ENCODE data around the gene ANXA4. TPM values are rescaled to one million over a fixed set of nuclear protein-coding genes. Genes with fewer than 3 reads are reported as not detected.
A peak's percentile ranks its signal among the peaks of the same experiment; 100 is the strongest.

ANXA4 gene
- total RNA-seq, 4 donors from 2014 or later: 33.3 to 125 (median 99.4) TPM

DNA sequence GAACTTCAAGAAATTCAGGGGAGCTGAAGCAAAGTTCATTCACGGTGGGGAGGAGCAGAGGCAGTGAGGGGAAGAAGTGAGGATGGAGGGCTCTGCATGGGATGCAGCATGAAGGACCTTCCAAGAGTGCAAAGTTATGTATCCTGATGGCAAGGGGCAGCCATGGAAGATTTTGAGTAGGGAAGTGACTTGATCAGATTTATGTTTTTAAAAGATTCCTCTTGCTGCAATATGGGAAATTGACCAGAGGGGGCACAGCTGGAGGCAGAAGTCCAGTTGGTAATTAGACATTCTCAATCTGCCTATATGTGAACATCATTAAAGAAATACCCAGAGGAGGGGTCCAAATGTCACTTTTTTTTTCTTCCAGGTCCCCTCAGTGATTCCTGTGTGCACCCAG lies 21.5 kb upstream of the ANXA4 start:
- intact Hi-C loops (cut with DNase I; ENCODE audit: low total_unique reads) (no loop called here), in situ Hi-C loops (cut with MboI; ENCODE audit: low pct_ligation_motif_present in 1 of 4, low pct_unique_long_range_greater_than_20kb in 1 of 4, low sequenced_read_pairs in 3 of 4) (loop anchor here in 1 of 4 donors (10.0 to 25.0 kb wide), 2 partner anchors 94 to 158 kb away; no protein-coding TSS in a partner anchor)
- H3K36me3 ChIP-seq: no peaks in the 10 kb centered on the region
- no peaks in the 10 kb centered on the region for H3K9me3 ChIP-seq
- no peak overlapping the region for H3K4me3 ChIP-seq
- 61% methylated on average over 1 of the region's 1 CpG; no CpG with 5 or more reads in 1 of the 2 donors for WGBS, 2 donors (ENCODE audit: low coverage in 1 of 2)
- peaks cover 0 to 4% (median 2%) of the 10 kb centered on the region in 4 donors for H3K4me1 ChIP-seq
- TF ChIP-seq, protein P1, sequence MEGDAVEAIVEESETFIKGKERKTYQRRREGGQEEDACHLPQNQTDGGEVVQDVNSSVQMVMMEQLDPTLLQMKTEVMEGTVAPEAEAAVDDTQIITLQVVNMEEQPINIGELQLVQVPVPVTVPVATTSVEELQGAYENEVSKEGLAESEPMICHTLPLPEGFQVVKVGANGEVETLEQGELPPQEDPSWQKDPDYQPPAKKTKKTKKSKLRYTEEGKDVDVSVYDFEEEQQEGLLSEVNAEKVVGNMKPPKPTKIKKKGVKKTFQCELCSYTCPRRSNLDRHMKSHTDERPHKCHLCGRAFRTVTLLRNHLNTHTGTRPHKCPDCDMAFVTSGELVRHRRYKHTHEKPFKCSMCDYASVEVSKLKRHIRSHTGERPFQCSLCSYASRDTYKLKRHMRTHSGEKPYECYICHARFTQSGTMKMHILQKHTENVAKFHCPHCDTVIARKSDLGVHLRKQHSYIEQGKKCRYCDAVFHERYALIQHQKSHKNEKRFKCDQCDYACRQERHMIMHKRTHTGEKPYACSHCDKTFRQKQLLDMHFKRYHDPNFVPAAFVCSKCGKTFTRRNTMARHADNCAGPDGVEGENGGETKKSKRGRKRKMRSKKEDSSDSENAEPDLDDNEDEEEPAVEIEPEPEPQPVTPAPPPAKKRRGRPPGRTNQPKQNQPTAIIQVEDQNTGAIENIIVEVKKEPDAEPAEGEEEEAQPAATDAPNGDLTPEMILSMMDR (IDR thresholded peaks at IDR 0.05): peak in 2 of 5 experiments; percentile 22 to 24
- TF ChIP-seq POLR2A (IDR thresholded peaks at IDR 0.05): no peak
- H3K27me3 ChIP-seq: no peaks in the 10 kb centered on the region
- DNase-seq: no peak
- no peak overlapping the region for H3K27ac ChIP-seq

DNA sequence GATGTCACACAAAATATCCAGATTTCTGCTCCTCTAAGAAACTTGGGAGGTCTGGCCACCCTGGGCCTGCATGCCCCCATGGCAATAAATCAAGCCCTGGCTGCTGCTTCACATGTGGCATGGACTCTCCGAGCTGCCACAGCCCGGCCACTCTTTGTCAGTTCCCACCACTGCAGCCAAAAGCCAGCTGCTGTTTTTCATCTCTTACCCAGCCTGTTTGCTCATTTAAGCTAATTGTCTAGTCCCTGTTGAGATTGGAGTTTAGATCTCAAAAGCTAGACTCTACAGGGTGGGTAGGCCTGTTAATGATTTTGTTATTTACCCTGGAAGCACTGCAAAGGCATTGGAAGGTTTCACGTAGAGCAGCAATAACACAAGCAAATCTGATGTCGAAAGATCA lies 20.9 kb upstream of the ANXA4 start:
- DNase-seq: no peak
- Histone ChIP-seq H3K36me3 (no peaks in the 10 kb centered on the region), H3K9me3 (no peaks in the 10 kb centered on the region), H3K27me3 (no peaks in the 10 kb centered on the region), H3K27ac (no peak overlapping the region), H3K4me3 (no peak overlapping the region), H3K4me1 (peaks cover 0 to 4% (median 2%) of the 10 kb centered on the region in 4 donors)
- TF ChIP-seq, protein P1 (IDR thresholded peaks at IDR 0.05): no peak
- TF ChIP-seq POLR2AphosphoS5 (IDR thresholded peaks at IDR 0.05): no peak
- TF ChIP-seq POLR2A (IDR thresholded peaks at IDR 0.05): no peak
- no peak for TF ChIP-seq EP300 (IDR thresholded peaks at IDR 0.05; ENCODE audit: low read depth)
- intact Hi-C loops (cut with DNase I; ENCODE audit: low total_unique reads) (no loop called here), in situ Hi-C loops (cut with MboI; ENCODE audit: low pct_ligation_motif_present in 1 of 4, low pct_unique_long_range_greater_than_20kb in 1 of 4, low sequenced_read_pairs in 3 of 4) (loop anchor here in 1 of 4 donors (10.0 to 25.0 kb wide), 2 partner anchors 94 to 159 kb away; no protein-coding TSS in a partner anchor)
- WGBS, 2 donors (ENCODE audit: low coverage in 1 of 2): 80 to 84% methylated on average over 1 to 4 of the region's 4 CpGs

DNA sequence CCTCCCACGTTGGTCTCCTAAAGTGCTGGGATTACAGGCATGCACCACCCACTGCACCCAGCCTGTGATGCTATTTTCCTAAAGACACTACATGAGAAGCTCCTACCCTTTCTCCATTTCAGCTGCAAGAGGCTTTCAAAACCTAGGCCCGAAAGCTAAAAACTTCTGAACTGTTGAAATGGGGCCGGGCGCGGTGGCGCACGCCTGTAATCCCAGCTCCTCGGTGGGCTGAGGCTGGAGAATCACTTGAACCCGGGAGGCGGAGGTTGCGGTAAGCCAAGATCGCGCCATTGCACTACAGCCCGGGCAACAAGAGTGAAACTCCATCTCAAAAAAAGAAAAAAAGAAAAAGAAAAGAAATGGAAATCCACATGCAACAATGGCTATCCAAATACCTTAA lies 18.1 kb upstream of the ANXA4 start:
- WGBS, 2 donors (ENCODE audit: low coverage in 1 of 2): 95 to 100% methylated on average over 2 to 14 of the region's 14 CpGs

DNA sequence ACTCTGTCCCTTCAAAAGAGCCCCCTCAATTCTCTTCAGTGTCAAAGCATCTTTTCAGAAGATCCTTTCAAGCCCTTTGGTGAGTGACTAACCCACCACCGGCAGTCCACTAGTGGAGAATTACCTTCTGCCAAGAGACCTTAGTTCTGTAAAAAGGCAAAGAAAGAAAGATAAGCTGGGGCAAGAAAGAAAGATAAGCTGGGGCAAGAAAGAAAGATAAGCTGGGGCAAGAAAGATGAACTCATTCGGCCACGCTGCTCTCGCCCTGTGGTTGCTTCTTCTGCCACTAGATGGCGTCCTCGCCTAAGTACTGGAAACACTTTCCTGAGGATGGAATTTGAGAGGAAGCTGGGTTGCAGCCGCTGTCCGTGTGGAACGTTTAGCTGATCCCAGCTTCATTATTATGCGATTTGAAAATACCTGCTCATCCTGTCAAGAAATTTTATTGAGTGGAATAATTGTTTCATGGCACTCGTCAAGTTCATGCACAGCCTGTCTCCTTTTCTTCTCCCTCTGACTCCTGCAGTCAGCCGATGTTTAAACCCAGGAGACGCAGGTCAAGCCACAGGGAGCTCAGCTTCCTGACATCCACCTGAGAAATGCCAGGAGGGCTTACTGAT lies 17.3 kb upstream of the ANXA4 start:
- no peaks in the 10 kb centered on the region for H3K36me3 ChIP-seq
- intact Hi-C loops (cut with DNase I; ENCODE audit: low total_unique reads): loop anchor here (2.0 kb wide), 1 partner anchor 92 kb away; no protein-coding TSS in a partner anchor
- H3K4me3 ChIP-seq: peak overlapping the region in 2 of 4 donors; percentile 14 to 37

More for the DNA sequence above, 18.1 kb upstream of the ANXA4 start:
- no peak for DNase-seq
- Histone ChIP-seq H3K4me3 (no peak overlapping the region), H3K27me3 (no peaks in the 10 kb centered on the region), H3K4me1 (peaks cover 0 to 4% (median 2%) of the 10 kb centered on the region in 4 donors), H3K27ac (no peak overlapping the region), H3K9me3 (no peaks in the 10 kb centered on the region), H3K36me3 (no peaks in the 10 kb centered on the region)
- in situ Hi-C loops (cut with MboI; ENCODE audit: low pct_ligation_motif_present in 1 of 4, low pct_unique_long_range_greater_than_20kb in 1 of 4, low sequenced_read_pairs in 3 of 4): loop anchor here in 1 of 4 donors (10.0 to 25.0 kb wide), 2 partner anchors 91 to 161 kb away; no protein-coding TSS in a partner anchor
- TF ChIP-seq, protein P1 (IDR thresholded peaks at IDR 0.05): no peak
- no peak for TF ChIP-seq POLR2A (IDR thresholded peaks at IDR 0.05)
- no peak for TF ChIP-seq POLR2AphosphoS5 (IDR thresholded peaks at IDR 0.05)
- no peak for TF ChIP-seq EP300 (IDR thresholded peaks at IDR 0.05; ENCODE audit: low read depth)
- intact Hi-C loops (cut with DNase I; ENCODE audit: low total_unique reads): loop anchor here (2.0 kb wide), 1 partner anchor 93 kb away; no protein-coding TSS in a partner anchor

More for the DNA sequence above, 17.3 kb upstream of the ANXA4 start:
- H3K9me3 ChIP-seq: no peaks in the 10 kb centered on the region
- TF ChIP-seq POLR2A (IDR thresholded peaks at IDR 0.05) (no peak), POLR2AphosphoS5 (IDR thresholded peaks at IDR 0.05) (no peak), EP300 (IDR thresholded peaks at IDR 0.05; ENCODE audit: low read depth) (no peak)
- TF ChIP-seq, protein P1 (IDR thresholded peaks at IDR 0.05): peak; percentile 96 to 98 (median 96)
- H3K4me1 ChIP-seq: peaks cover 0 to 4% (median 2%) of the 10 kb centered on the region in 4 donors
- DNase-seq: peak; percentile 89
- in situ Hi-C loops (cut with MboI; ENCODE audit: low pct_ligation_motif_present in 1 of 4, low pct_unique_long_range_greater_than_20kb in 1 of 4, low sequenced_read_pairs in 3 of 4): loop anchor here (5.0 to 25.0 kb wide), 5 partner anchors 83 to 162 kb away; no protein-coding TSS in a partner anchor
- 2 to 21% methylated on average over 3 to 13 of the region's 13 CpGs for WGBS, 2 donors (ENCODE audit: low coverage in 1 of 2)
- H3K27me3 ChIP-seq: no peaks in the 10 kb centered on the region
- H3K27ac ChIP-seq: no peak overlapping the region
